ENCODE measurements around the gene MFAP1. TPM values are rescaled to one million over a fixed set of nuclear protein-coding genes. Genes with fewer than 3 reads are reported as not detected.

MFAP1 gene
- total RNA-seq, 3 donors from 2014 or later (not counting 1 experiment from before 2014, with no cell fraction given) = 10.2 to 13.3 (median 12.3) TPM

DNA sequence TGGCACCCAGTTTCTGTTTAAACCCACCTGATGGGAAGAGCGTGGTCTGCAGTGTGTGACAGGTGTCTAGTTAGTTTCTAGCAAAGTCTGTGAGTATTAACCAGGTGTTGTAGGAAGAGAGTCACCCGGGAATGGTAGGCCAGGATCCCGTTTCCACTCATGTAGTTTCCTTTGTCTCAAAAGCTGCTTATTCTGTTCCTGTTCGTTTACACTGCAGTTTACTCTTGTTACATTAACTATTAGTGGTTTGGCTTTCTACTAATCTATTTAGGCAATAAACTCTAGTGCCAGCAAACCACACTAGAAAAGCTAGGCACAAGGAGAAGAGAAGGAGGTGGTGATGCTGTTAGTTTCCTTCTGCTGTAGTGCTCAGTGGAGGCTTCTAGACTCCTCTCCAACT is 35.1 kb upstream of the MFAP1 start:
- ATAC-seq (no peak), DNase-seq (no peak)
- Mint-ChIP-seq H3K4me3 (no peak overlapping the region), H3K9me3 (no peaks in the 10 kb centered on the region), H3K36me3 (peaks cover 11% of the 10 kb centered on the region), H3K4me1 (no peaks in the 10 kb centered on the region), H3K27ac (no peak overlapping the region), H3K27me3 (ENCODE audit: low read depth in 2 of 2) (no peaks in the 10 kb centered on the region)
- Histone ChIP-seq H3K27ac (ENCODE audit: low read length) (no peak overlapping the region), H3K36me3 (ENCODE audit: control insufficient read depth, insufficient read depth, low read length) (peaks cover 18% of the 10 kb centered on the region), H3K27me3 (ENCODE audit: control insufficient read depth, insufficient read depth, low read length) (no peaks in the 10 kb centered on the region), H3K9me3 (ENCODE audit: control insufficient read depth, insufficient read depth, low read length) (no peaks in the 10 kb centered on the region), H3K4me3 (ENCODE audit: low read length) (no peak overlapping the region), H3K4me1 (ENCODE audit: control insufficient read depth, insufficient read depth, low read length) (no peaks in the 10 kb centered on the region)
- TF ChIP-seq, protein P1, sequence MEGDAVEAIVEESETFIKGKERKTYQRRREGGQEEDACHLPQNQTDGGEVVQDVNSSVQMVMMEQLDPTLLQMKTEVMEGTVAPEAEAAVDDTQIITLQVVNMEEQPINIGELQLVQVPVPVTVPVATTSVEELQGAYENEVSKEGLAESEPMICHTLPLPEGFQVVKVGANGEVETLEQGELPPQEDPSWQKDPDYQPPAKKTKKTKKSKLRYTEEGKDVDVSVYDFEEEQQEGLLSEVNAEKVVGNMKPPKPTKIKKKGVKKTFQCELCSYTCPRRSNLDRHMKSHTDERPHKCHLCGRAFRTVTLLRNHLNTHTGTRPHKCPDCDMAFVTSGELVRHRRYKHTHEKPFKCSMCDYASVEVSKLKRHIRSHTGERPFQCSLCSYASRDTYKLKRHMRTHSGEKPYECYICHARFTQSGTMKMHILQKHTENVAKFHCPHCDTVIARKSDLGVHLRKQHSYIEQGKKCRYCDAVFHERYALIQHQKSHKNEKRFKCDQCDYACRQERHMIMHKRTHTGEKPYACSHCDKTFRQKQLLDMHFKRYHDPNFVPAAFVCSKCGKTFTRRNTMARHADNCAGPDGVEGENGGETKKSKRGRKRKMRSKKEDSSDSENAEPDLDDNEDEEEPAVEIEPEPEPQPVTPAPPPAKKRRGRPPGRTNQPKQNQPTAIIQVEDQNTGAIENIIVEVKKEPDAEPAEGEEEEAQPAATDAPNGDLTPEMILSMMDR (IDR thresholded peaks at IDR 0.05) = no peak
- intact Hi-C loops (cut with micrococcal nuclease) = no loop called here
- WGBS (ENCODE audit: insufficient coverage) = 100% methylated on average over 2 of the region's 4 CpGs

DNA sequence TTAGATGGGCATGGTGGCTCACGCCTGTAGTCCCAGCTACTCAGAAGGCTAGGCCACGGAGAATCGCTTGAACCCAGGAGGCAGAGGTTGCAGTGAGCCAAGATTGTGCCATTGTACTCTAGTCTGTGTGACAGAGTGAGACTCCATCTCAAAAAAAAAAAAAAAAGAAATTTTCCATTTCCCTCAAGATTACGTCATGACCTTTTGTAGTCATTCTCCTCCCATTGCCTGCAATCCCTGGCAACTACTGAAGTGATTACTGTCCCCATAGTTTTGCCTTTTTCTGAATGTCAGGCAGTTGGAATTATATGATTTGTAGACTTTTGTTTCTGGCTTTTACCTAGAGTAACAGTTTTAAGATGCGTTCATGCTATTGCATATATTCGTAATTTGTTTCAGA is 30.3 kb upstream of the MFAP1 start:
- ATAC-seq (no peak), DNase-seq (no peak)
- intact Hi-C loops (cut with micrococcal nuclease) = no loop called here
- H3K4me3 ChIP-seq (ENCODE audit: low read length) = no peak overlapping the region
- H3K27ac ChIP-seq (ENCODE audit: low read length) = no peak overlapping the region
- peaks cover 25% of the 10 kb centered on the region for H3K36me3 ChIP-seq (ENCODE audit: control insufficient read depth, insufficient read depth, low read length)
- Mint-ChIP-seq H3K4me3 (no peak overlapping the region), H3K9me3 (no peaks in the 10 kb centered on the region), H3K27me3 (ENCODE audit: low read depth in 2 of 2) (no peaks in the 10 kb centered on the region), H3K27ac (no peak overlapping the region), H3K4me1 (no peaks in the 10 kb centered on the region), H3K36me3 (peaks cover 11% of the 10 kb centered on the region)
- 97% methylated on average over 3 of the region's 6 CpGs for WGBS (ENCODE audit: insufficient coverage)
- no peaks in the 10 kb centered on the region for H3K9me3 ChIP-seq (ENCODE audit: control insufficient read depth, insufficient read depth, low read length)
- TF ChIP-seq, protein P1 (IDR thresholded peaks at IDR 0.05) = no peak
- H3K4me1 ChIP-seq (ENCODE audit: control insufficient read depth, insufficient read depth, low read length) = no peaks in the 10 kb centered on the region
- no peaks in the 10 kb centered on the region for H3K27me3 ChIP-seq (ENCODE audit: control insufficient read depth, insufficient read depth, low read length)

DNA sequence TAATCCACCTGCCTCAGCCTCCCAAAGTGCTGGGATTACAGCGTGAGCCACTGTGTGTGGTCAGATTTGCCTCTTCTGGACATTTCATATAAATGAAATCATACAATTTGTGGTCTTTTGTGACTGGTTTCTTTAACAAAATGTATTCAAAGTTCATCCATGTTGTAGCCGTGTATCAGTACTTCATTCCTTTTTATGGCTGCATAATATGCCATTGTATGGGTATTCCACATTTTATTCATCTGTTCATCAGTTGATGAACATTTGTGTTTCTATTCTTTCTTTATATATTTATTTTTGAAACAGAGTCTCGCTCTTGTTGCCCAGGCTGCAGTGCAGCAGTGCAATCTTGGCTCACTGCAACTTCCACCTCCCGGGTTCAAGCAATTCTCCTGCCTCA is 28.1 kb upstream of the MFAP1 start:
- H3K36me3 ChIP-seq (ENCODE audit: control insufficient read depth, insufficient read depth, low read length) = peaks cover 19% of the 10 kb centered on the region
- no peak overlapping the region for H3K4me3 Mint-ChIP-seq

DNA sequence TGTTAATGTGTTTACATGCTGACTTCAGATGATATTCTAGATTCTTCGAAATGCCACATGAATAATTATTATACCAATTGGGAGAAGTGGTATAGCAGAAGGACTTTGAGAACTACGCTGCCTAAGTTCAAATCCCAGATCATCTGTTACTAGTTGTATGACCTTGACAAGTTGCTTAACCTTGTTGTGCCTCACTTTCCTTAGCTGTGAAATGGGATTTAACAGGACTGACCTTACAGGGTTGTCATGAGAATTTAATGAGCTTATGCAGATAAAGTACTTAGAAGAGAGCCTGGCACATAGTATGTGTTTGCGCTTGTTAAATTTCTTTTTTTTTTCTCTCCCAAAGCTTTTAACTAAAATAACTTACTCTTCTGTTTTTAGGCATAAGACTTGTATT is 26.8 kb upstream of the MFAP1 start:
- Mint-ChIP-seq H3K36me3 (no peaks in the 10 kb centered on the region), H3K4me1 (no peaks in the 10 kb centered on the region), H3K4me3 (no peak overlapping the region), H3K27me3 (ENCODE audit: low read depth in 2 of 2) (no peaks in the 10 kb centered on the region), H3K27ac (no peak overlapping the region), H3K9me3 (no peaks in the 10 kb centered on the region)
- Histone ChIP-seq H3K36me3 (ENCODE audit: control insufficient read depth, insufficient read depth, low read length) (peaks cover 17% of the 10 kb centered on the region), H3K4me3 (ENCODE audit: low read length) (no peak overlapping the region), H3K9me3 (ENCODE audit: control insufficient read depth, insufficient read depth, low read length) (no peaks in the 10 kb centered on the region), H3K27me3 (ENCODE audit: control insufficient read depth, insufficient read depth, low read length) (no peaks in the 10 kb centered on the region), H3K27ac (ENCODE audit: low read length) (no peak overlapping the region), H3K4me1 (ENCODE audit: control insufficient read depth, insufficient read depth, low read length) (no peaks in the 10 kb centered on the region)
- TF ChIP-seq, protein P1 (IDR thresholded peaks at IDR 0.05) = no peak
- 100% methylated on average over 2 of the region's 3 CpGs for WGBS (ENCODE audit: insufficient coverage)
- DNase-seq = no peak
- intact Hi-C loops (cut with micrococcal nuclease) = no loop called here
- no peak for ATAC-seq

More for the DNA sequence above, 28.1 kb upstream of the MFAP1 start:
- no peak overlapping the region for H3K27ac ChIP-seq (ENCODE audit: low read length)
- Mint-ChIP-seq H3K4me1 (no peaks in the 10 kb centered on the region), H3K36me3 (no peaks in the 10 kb centered on the region), H3K27ac (no peak overlapping the region), H3K9me3 (no peaks in the 10 kb centered on the region), H3K27me3 (ENCODE audit: low read depth in 2 of 2) (no peaks in the 10 kb centered on the region)
- H3K27me3 ChIP-seq (ENCODE audit: control insufficient read depth, insufficient read depth, low read length) = no peaks in the 10 kb centered on the region
- TF ChIP-seq, protein P1 (IDR thresholded peaks at IDR 0.05) = no peak
- 93% methylated on average over 3 of the region's 4 CpGs for WGBS (ENCODE audit: insufficient coverage)
- no peak for DNase-seq
- H3K4me3 ChIP-seq (ENCODE audit: low read length) = no peak overlapping the region
- intact Hi-C loops (cut with micrococcal nuclease) = no loop called here
- no peaks in the 10 kb centered on the region for H3K9me3 ChIP-seq (ENCODE audit: control insufficient read depth, insufficient read depth, low read length)
- ATAC-seq = no peak
- H3K4me1 ChIP-seq (ENCODE audit: control insufficient read depth, insufficient read depth, low read length) = no peaks in the 10 kb centered on the region
